Measurements from ENCODE around the gene DGCR2.

Gene DGCR2

DNA sequence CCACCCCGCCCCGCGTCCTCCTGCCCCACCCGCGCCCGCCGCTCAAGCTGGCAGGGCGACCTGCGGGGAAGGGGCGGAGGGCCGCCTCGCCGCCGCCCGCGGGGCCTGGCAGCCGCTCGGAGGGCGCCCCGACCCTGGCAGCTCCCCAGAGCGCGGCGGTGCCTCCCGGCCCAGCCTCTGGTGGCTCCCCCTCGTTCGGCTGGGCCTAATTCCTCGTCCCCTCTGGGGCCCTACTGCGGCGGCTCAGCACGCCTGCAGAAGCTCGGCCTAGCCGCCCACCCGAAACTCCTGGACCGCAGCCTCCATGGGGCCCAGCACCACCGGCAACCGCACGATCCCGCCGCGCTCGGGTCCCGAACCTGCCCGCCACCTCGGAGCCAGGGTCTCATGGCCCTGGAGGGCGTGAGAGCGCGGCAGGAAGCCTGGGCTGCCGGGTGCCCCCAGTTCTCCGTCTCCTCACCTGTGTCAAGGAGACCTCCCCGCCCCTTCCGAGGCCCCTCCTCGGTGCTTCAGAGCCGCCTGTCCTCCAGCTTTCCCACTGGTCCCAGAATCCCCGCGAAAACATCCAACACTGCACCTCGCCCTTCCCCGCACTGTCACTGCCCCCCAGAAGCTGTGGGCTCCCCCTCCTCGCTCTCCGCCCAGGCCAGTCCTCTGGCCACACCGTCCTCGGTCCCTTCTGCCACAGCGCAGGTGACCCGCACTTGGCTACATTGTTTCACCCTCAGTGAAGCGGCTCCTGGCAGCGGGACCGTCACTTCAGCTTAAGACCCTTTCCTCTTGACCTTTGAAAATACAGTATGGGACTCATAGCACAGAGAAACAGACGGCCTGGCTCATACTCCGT, 28.5 kb upstream of the DGCR2 start:
- no peak for TF ChIP-seq ELF4 (IDR thresholded peaks at IDR 0.05)
- no peak for TF ChIP-seq FOXM1 (IDR thresholded peaks at IDR 0.05; ENCODE audit: borderline replicate concordance)
- TF ChIP-seq HDGF (IDR thresholded peaks at IDR 0.05; ENCODE audit: borderline replicate concordance): no peak
- no peak for TF ChIP-seq L3MBTL2 (conservative IDR thresholded peaks at IDR 0.05)
- TF ChIP-seq TARDBP (IDR thresholded peaks at IDR 0.05): no peak
- no peak for TF ChIP-seq NFRKB (IDR thresholded peaks at IDR 0.05)
- TF ChIP-seq FOXA1 (IDR thresholded peaks at IDR 0.05): no peak
- no peak for TF ChIP-seq ZNF384 (IDR thresholded peaks at IDR 0.05)
- TF ChIP-seq ARNT (IDR thresholded peaks at IDR 0.05): no peak
- TF ChIP-seq, protein P1, sequence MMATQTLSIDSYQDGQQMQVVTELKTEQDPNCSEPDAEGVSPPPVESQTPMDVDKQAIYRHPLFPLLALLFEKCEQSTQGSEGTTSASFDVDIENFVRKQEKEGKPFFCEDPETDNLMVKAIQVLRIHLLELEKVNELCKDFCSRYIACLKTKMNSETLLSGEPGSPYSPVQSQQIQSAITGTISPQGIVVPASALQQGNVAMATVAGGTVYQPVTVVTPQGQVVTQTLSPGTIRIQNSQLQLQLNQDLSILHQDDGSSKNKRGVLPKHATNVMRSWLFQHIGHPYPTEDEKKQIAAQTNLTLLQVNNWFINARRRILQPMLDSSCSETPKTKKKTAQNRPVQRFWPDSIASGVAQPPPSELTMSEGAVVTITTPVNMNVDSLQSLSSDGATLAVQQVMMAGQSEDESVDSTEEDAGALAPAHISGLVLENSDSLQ (IDR thresholded peaks at IDR 0.05): no peak
- no peak for TF ChIP-seq FOXK2 (IDR thresholded peaks at IDR 0.05)
- TF ChIP-seq SUZ12 (IDR thresholded peaks at IDR 0.05): no peak
- no peak for TF ChIP-seq SP1 (IDR thresholded peaks at IDR 0.05)
- TF ChIP-seq BHLHE40 (IDR thresholded peaks at IDR 0.05; ENCODE audit: borderline replicate concordance): no peak
- no peak for TF ChIP-seq LEF1 (IDR thresholded peaks at IDR 0.05; ENCODE audit: borderline replicate concordance)
- ChIA-PET POLR2A (no interaction called here), CTCF (no interaction called here)
- DNase-seq (ENCODE audit: extremely low spot score): no peak

DNA sequence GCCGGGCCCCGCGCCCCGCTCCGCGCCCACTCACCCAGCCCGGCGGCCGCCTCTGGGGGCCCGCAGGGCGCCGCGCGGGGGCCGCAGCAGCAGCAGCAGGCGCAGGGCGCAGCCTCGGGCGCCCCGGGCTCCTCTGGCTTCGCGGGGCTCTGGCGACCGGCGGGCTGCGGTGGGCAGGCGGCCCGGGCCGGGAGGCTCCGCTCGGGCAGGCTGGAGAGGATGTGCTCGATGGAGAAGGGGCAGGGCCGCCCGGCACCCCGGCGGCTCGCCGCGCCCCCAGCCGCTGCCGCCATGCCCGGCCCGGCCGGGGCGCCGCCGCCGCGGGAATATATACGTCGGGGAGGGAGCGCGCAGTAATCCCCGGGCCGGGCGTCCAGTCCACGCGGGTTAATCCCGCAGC, 27.8 kb upstream of the DGCR2 start, which contains the start of gene GSC2:
GSC2 (minus strand) TSS at position 302 of the 400 bp plus-strand sequence; CDS start at position 293, 9 bp downstream.
- ChIA-PET CTCF (no interaction called here), POLR2A (no interaction called here)
- no peak for DNase-seq (ENCODE audit: extremely low spot score)
- TF ChIP-seq FOXK2 (IDR thresholded peaks at IDR 0.05) (no peak), TARDBP (IDR thresholded peaks at IDR 0.05) (no peak), LEF1 (IDR thresholded peaks at IDR 0.05; ENCODE audit: borderline replicate concordance) (no peak), NFRKB (IDR thresholded peaks at IDR 0.05) (no peak), FOXA1 (IDR thresholded peaks at IDR 0.05) (no peak), FOXM1 (IDR thresholded peaks at IDR 0.05; ENCODE audit: borderline replicate concordance) (no peak), SUZ12 (IDR thresholded peaks at IDR 0.05) (no peak)

DNA sequence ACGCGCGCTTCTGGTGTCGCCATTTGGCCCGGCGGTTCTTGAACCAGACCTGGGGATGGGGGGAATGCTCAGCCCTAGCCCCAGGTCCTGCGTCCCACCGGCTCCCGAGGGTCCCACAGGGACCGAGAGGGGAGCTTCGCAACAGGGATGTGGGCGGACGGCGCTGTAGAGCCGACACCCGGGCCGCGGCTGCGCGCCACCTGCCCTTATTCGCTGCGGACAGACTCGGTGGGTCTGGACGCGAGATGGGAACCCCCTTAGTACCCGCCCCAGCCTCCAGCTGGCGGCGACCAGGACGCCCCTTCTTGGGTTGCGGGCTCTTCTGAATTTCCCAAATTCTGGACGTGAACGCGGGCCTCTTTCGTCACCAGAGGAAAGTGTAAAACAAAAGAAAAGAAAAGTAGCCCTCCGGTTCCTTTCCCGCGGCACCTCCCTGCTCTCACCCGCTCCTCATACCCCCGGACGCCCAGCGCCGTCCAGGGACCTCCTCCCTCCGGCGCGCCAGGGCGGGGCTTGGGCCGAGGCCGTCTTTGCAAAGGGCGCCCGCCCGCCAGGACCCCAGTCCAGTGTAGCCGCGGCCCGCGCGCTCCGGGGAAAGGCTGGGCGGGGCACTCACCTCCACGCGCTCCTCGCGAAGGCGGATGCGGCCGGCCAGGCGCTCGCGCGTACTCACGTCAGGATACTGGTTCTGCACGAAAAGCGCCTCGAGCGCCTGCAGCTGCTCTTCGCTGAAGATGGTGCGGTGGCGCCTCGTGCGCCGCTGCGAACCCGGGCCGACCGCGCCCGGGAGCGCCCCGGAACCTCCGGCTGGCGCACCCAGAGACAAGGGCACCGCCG, 27.1 kb upstream of the DGCR2 start:
- ChIA-PET CTCF (no interaction called here), POLR2A (no interaction called here)
- TF ChIP-seq FOXK2 (IDR thresholded peaks at IDR 0.05) (no peak), LEF1 (IDR thresholded peaks at IDR 0.05; ENCODE audit: borderline replicate concordance) (no peak), BHLHE40 (IDR thresholded peaks at IDR 0.05; ENCODE audit: borderline replicate concordance) (no peak), FOXA1 (IDR thresholded peaks at IDR 0.05) (no peak), CTBP1 (IDR thresholded peaks at IDR 0.05; ENCODE audit: borderline replicate concordance) (no peak), HDGF (IDR thresholded peaks at IDR 0.05; ENCODE audit: borderline replicate concordance) (no peak), SP1 (IDR thresholded peaks at IDR 0.05) (no peak), NFRKB (IDR thresholded peaks at IDR 0.05) (no peak), ARNT (IDR thresholded peaks at IDR 0.05) (no peak)
- no peak for DNase-seq (ENCODE audit: extremely low spot score)

DNA sequence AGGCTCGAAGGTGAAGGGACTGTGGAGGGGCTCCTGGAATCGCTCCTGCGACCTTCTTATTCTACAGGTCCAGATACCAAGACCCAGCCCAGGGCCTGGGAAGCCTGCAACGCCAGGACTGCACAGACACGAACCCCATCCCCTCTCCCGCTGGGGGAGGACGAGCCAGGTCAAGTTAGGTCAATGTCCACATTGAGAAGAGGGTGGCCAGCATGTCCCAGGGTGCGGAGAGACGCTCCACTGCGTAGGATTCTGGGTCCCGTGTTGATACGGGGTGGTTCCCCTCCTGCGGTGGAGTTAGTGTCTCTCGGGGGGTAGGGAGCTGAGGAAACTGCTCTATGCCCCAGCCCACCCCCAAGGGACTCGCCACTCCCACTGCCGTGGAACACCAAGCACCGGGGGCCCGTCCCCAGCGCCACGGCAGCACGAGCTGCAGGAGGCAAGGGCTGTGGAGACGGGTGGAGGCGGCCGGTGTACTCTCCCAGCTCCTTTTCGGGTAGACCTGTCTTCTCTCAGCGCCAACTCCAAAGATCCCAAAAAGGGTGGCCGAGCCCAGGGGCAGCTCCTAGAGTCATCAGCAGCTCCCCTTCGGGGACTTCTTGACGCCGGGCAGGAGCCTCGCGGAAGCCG, 26.3 kb upstream of the DGCR2 start:
- CTCF ChIA-PET: no interaction called here
- TF ChIP-seq BHLHE40 (IDR thresholded peaks at IDR 0.05; ENCODE audit: borderline replicate concordance) (no peak), LEF1 (IDR thresholded peaks at IDR 0.05; ENCODE audit: borderline replicate concordance) (no peak), ELF4 (IDR thresholded peaks at IDR 0.05) (no peak), HDGF (IDR thresholded peaks at IDR 0.05; ENCODE audit: borderline replicate concordance) (no peak), FOXM1 (IDR thresholded peaks at IDR 0.05; ENCODE audit: borderline replicate concordance) (no peak), SUZ12 (IDR thresholded peaks at IDR 0.05) (no peak), ARNT (IDR thresholded peaks at IDR 0.05) (no peak), NFRKB (IDR thresholded peaks at IDR 0.05) (no peak), FOXK2 (IDR thresholded peaks at IDR 0.05) (no peak), SP1 (IDR thresholded peaks at IDR 0.05) (no peak), TARDBP (IDR thresholded peaks at IDR 0.05) (no peak), ZNF384 (IDR thresholded peaks at IDR 0.05) (no peak)
- TF ChIP-seq, protein P1 (IDR thresholded peaks at IDR 0.05): no peak
- no peak for DNase-seq (ENCODE audit: extremely low spot score)
- POLR2A ChIA-PET: no interaction called here

DNA sequence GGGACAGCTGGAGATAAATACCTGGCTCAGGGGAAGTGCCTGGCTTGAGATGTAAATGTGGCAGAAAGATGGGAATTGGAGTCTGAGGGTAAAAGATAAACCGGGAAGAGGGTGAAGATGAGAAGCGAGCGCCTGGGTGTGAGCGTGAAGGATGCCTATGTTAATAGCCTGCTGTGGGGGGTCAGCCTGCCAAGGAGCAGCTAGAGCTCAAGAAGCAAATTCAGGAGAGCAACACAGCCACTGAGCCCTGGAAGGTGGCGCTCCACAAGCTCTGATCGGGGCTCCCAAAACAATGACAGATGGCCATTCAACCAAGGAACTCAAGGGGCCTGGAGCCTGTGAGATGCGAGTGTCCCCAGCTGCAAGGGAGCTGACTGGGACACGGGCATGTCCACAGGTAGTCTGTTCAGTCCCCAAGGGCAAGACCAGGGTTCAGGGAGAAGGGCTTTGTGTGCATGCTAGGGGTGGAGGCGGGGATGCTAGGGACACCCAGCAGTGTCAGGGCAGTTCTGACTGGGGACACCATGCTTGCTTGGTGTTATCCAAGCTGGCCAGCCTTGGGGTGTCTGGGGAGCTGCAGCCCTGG, 25.1 kb upstream of the DGCR2 start:
- ChIA-PET POLR2A (interaction anchor here (1.3 to 2.1 kb wide), 2 partner anchors 11 to 22 kb away, joined by 3 to 5 read pairs; no protein-coding TSS in a partner anchor), CTCF (no interaction called here)
- DNase-seq (ENCODE audit: extremely low spot score): no peak
- no peak for TF ChIP-seq ARNT (IDR thresholded peaks at IDR 0.05)
- no peak for TF ChIP-seq FOXM1 (IDR thresholded peaks at IDR 0.05; ENCODE audit: borderline replicate concordance)
- TF ChIP-seq CTBP1 (IDR thresholded peaks at IDR 0.05; ENCODE audit: borderline replicate concordance): no peak
- TF ChIP-seq BHLHE40 (IDR thresholded peaks at IDR 0.05; ENCODE audit: borderline replicate concordance): no peak
- no peak for TF ChIP-seq FOXK2 (IDR thresholded peaks at IDR 0.05)
- TF ChIP-seq, protein P1 (IDR thresholded peaks at IDR 0.05): no peak
- no peak for TF ChIP-seq SUZ12 (IDR thresholded peaks at IDR 0.05)
- no peak for TF ChIP-seq TARDBP (IDR thresholded peaks at IDR 0.05)
- TF ChIP-seq ELF4 (IDR thresholded peaks at IDR 0.05): no peak
- no peak for TF ChIP-seq L3MBTL2 (conservative IDR thresholded peaks at IDR 0.05)

All from HEK293T (cell line).